HepG2 (cell line): ENCODE results near the gene LITAF. TPM values are rescaled to one million over a fixed set of nuclear protein-coding genes. Genes with fewer than 3 reads are reported as not detected.

ENCODE experiments used
- HOXD1 ChIP-seq: sonication (generic); formaldehyde crosslinking; IDR thresholded peaks from 2 replicates; pipeline ENCODE4 v1.5.0; 2020; ENCODE audit warnings: missing genetic modification reagents
- KAT2B ChIP-seq: fragments of 150-350 bp; IDR thresholded peaks from 2 replicates; pipeline ENCODE4 v1.6.1; 2014; ENCODE audit warnings: low read depth, low read length, borderline replicate concordance
- KLF6 ChIP-seq: IDR thresholded peaks from 2 replicates; pipeline ENCODE4 v1.8.0; 2016; ENCODE audit warnings: missing biosample characterization, missing genetic modification reagents
- KMT2B ChIP-seq: IDR thresholded peaks from 2 replicates; pipeline ENCODE4 v1.6.1; 2016; ENCODE audit warnings: missing genetic modification reagents, missing compliant biosample characterization
- TRIM24 ChIP-seq: sonication (generic); formaldehyde crosslinking; IDR thresholded peaks from 2 replicates; pipeline ENCODE4 v1.8.0; 2022; ENCODE audit warnings: mild to moderate bottlenecking, missing genetic modification reagents
- ZKSCAN5 ChIP-seq: sonication (generic); formaldehyde crosslinking; IDR thresholded peaks from 2 replicates; pipeline ENCODE4 v1.5.1; 2020; ENCODE audit warnings: mild to moderate bottlenecking, missing genetic modification reagents
- ZNF496 ChIP-seq: sonication (generic); formaldehyde crosslinking; IDR thresholded peaks from 2 replicates; pipeline ENCODE4 v1.8.1; 2023; ENCODE audit warnings: mild to moderate bottlenecking, moderate library complexity, missing genetic modification reagents; ENCODE audit not compliant: insufficient replicate concordance
- ZNF567 ChIP-seq: sonication (generic); formaldehyde crosslinking; IDR thresholded peaks from 2 replicates; pipeline ENCODE4 v1.8.1; 2023; ENCODE audit warnings: mild to moderate bottlenecking, missing genetic modification reagents, borderline replicate concordance
- polyA plus RNA-seq, 8 experiments: library from polyadenylated mRNA; depleted of rRNA in 3 of 8; stranded (reverse) in 7 of 8; unstranded in 1 of 8; fragments of >200 nt; fragmentation: Illumina TruSeq in 4 of 8; extraction: Trizol in 4 of 8; gene quantifications; 2 replicates each; pipeline versions ENCODE4 v1.2.1 to v1.2.3, GENCODE V29; 2011 to 2016; ENCODE audit warnings: low read depth in 4 of 8, missing spikeins in 1 of 8, mixed read lengths in 1 of 8; ENCODE audit not compliant: insufficient read depth in 1 of 8
- total RNA-seq, 5 experiments: library from RNA; depleted of rRNA; stranded (reverse); fragments of >200 nt; fragmentation: Illumina TruSeq; extraction: Trizol; gene quantifications; 2 replicates each; pipeline ENCODE4 v1.2.3, GENCODE V29; 2016; ENCODE audit warnings: low read depth in 1 of 5
- TF ChIP-seq, protein P1 (sequence below): sonication (generic); formaldehyde crosslinking; conservative IDR thresholded peaks from 2 replicates; pipeline ENCODE4 v1.4.0; 2020; ENCODE audit warnings: missing genetic modification reagents
- TF ChIP-seq, protein P2 (sequence below): sonication (generic); formaldehyde crosslinking; IDR thresholded peaks from 2 replicates; pipeline ENCODE4 v1.5.0; 2020; ENCODE audit warnings: mild to moderate bottlenecking, missing genetic modification reagents
- TF ChIP-seq, protein P3 (sequence below): IDR thresholded peaks from 2 replicates; pipeline ENCODE4 v1.6.1; 2012; ENCODE audit warnings: low read length, improper control_type of control experiment
- TF ChIP-seq, protein P4 (sequence below): sonication (generic); formaldehyde crosslinking; conservative IDR thresholded peaks from 2 replicates; pipeline ENCODE4 v1.4.0; 2020; ENCODE audit warnings: missing genetic modification reagents
- TF ChIP-seq, protein P5 (sequence below): sonication (generic); formaldehyde crosslinking; IDR thresholded peaks from 2 replicates; pipeline ENCODE4 v1.4.0; 2020; ENCODE audit warnings: missing genetic modification reagents
- TF ChIP-seq, protein P6 (sequence below): sonication (generic); formaldehyde crosslinking; IDR thresholded peaks from 2 replicates; pipeline ENCODE4 v1.8.0; 2022; ENCODE audit warnings: mild to moderate bottlenecking, missing genetic modification reagents, moderate library complexity

Gene LITAF
- total and polyA plus RNA-seq, 2 of the 13 experiments (the other 11 are each of a cell fraction or from before 2014, with no cell fraction given): 80.1 to 141 TPM

DNA sequence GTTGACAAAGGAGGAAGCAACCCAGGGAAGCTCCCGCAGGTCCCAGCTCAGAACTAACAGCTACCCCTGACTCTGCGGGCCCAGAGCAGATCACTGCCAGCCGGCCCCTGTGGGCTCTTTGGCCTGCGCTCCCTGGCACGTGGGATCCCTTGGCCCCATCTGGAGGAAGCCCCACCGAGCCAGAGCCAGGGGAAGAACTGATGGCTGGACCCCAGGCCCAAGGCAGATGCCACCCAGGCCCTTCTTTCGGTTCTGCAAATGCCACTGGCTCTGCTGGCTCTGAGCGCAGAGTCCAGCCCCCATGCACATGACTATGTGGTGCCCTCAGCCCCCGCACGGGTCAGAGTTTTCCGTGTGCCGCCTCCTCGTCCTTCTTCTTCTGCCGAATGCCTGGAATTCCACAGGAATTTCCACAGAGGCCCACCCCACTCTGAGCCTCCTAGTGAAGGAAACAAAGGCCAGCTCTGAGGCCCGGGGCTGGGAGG, 45.8 kb upstream of the LITAF start (continued):
- TF ChIP-seq, protein P1, sequence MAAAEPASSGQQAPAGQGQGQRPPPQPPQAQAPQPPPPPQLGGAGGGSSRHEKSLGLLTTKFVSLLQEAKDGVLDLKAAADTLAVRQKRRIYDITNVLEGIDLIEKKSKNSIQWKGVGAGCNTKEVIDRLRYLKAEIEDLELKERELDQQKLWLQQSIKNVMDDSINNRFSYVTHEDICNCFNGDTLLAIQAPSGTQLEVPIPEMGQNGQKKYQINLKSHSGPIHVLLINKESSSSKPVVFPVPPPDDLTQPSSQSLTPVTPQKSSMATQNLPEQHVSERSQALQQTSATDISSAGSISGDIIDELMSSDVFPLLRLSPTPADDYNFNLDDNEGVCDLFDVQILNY (CRISPR knock-in tag): no peak
- TF ChIP-seq, protein P2, sequence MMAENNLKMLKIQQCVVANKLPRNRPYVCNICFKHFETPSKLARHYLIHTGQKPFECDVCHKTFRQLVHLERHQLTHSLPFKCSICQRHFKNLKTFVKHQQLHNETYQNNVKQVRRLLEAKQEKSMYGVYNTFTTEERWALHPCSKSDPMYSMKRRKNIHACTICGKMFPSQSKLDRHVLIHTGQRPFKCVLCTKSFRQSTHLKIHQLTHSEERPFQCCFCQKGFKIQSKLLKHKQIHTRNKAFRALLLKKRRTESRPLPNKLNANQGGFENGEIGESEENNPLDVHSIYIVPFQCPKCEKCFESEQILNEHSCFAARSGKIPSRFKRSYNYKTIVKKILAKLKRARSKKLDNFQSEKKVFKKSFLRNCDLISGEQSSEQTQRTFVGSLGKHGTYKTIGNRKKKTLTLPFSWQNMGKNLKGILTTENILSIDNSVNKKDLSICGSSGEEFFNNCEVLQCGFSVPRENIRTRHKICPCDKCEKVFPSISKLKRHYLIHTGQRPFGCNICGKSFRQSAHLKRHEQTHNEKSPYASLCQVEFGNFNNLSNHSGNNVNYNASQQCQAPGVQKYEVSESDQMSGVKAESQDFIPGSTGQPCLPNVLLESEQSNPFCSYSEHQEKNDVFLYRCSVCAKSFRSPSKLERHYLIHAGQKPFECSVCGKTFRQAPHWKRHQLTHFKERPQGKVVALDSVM (CRISPR knock-in tag): no peak
- TF ChIP-seq, protein P3, sequence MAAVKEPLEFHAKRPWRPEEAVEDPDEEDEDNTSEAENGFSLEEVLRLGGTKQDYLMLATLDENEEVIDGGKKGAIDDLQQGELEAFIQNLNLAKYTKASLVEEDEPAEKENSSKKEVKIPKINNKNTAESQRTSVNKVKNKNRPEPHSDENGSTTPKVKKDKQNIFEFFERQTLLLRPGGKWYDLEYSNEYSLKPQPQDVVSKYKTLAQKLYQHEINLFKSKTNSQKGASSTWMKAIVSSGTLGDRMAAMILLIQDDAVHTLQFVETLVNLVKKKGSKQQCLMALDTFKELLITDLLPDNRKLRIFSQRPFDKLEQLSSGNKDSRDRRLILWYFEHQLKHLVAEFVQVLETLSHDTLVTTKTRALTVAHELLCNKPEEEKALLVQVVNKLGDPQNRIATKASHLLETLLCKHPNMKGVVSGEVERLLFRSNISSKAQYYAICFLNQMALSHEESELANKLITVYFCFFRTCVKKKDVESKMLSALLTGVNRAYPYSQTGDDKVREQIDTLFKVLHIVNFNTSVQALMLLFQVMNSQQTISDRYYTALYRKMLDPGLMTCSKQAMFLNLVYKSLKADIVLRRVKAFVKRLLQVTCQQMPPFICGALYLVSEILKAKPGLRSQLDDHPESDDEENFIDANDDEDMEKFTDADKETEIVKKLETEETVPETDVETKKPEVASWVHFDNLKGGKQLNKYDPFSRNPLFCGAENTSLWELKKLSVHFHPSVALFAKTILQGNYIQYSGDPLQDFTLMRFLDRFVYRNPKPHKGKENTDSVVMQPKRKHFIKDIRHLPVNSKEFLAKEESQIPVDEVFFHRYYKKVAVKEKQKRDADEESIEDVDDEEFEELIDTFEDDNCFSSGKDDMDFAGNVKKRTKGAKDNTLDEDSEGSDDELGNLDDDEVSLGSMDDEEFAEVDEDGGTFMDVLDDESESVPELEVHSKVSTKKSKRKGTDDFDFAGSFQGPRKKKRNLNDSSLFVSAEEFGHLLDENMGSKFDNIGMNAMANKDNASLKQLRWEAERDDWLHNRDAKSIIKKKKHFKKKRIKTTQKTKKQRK: no peak
- TF ChIP-seq TRIM24 (CRISPR knock-in tag) (no peak), ZNF567 (no peak), HOXD1 (no peak), ZNF496 (CRISPR knock-in tag) (no peak), KMT2B (CRISPR knock-in tag) (no peak), ZKSCAN5 (no peak), KAT2B (no peak), KLF6 (CRISPR knock-in tag) (0 out of 2 replicates have a peak, but pooled peaks have one; percentile 50)
- TF ChIP-seq, protein P4, sequence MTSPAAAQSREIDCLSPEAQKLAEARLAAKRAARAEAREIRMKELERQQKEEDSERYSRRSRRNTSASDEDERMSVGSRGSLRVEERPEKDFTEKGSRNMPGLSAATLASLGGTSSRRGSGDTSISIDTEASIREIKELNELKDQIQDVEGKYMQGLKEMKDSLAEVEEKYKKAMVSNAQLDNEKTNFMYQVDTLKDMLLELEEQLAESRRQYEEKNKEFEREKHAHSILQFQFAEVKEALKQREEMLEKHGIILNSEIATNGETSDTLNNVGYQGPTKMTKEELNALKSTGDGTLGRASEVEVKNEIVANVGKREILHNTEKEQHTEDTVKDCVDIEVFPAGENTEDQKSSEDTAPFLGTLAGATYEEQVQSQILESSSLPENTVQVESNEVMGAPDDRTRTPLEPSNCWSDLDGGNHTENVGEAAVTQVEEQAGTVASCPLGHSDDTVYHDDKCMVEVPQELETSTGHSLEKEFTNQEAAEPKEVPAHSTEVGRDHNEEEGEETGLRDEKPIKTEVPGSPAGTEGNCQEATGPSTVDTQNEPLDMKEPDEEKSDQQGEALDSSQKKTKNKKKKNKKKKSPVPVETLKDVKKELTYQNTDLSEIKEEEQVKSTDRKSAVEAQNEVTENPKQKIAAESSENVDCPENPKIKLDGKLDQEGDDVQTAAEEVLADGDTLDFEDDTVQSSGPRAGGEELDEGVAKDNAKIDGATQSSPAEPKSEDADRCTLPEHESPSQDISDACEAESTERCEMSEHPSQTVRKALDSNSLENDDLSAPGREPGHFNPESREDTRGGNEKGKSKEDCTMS (CRISPR knock-in tag): no peak
- TF ChIP-seq, protein P5, sequence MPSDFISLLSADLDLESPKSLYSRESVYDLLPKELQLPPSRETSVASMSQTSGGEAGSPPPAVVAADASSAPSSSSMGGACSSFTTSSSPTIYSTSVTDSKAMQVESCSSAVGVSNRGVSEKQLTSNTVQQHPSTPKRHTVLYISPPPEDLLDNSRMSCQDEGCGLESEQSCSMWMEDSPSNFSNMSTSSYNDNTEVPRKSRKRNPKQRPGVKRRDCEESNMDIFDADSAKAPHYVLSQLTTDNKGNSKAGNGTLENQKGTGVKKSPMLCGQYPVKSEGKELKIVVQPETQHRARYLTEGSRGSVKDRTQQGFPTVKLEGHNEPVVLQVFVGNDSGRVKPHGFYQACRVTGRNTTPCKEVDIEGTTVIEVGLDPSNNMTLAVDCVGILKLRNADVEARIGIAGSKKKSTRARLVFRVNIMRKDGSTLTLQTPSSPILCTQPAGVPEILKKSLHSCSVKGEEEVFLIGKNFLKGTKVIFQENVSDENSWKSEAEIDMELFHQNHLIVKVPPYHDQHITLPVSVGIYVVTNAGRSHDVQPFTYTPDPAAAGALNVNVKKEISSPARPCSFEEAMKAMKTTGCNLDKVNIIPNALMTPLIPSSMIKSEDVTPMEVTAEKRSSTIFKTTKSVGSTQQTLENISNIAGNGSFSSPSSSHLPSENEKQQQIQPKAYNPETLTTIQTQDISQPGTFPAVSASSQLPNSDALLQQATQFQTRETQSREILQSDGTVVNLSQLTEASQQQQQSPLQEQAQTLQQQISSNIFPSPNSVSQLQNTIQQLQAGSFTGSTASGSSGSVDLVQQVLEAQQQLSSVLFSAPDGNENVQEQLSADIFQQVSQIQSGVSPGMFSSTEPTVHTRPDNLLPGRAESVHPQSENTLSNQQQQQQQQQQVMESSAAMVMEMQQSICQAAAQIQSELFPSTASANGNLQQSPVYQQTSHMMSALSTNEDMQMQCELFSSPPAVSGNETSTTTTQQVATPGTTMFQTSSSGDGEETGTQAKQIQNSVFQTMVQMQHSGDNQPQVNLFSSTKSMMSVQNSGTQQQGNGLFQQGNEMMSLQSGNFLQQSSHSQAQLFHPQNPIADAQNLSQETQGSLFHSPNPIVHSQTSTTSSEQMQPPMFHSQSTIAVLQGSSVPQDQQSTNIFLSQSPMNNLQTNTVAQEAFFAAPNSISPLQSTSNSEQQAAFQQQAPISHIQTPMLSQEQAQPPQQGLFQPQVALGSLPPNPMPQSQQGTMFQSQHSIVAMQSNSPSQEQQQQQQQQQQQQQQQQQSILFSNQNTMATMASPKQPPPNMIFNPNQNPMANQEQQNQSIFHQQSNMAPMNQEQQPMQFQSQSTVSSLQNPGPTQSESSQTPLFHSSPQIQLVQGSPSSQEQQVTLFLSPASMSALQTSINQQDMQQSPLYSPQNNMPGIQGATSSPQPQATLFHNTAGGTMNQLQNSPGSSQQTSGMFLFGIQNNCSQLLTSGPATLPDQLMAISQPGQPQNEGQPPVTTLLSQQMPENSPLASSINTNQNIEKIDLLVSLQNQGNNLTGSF (CRISPR knock-in tag): no peak
- TF ChIP-seq, protein P6, sequence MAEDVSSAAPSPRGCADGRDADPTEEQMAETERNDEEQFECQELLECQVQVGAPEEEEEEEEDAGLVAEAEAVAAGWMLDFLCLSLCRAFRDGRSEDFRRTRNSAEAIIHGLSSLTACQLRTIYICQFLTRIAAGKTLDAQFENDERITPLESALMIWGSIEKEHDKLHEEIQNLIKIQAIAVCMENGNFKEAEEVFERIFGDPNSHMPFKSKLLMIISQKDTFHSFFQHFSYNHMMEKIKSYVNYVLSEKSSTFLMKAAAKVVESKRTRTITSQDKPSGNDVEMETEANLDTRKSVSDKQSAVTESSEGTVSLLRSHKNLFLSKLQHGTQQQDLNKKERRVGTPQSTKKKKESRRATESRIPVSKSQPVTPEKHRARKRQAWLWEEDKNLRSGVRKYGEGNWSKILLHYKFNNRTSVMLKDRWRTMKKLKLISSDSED: no peak
